Fibroblast of lung (primary cell): ENCODE measurements around the gene COPZ2.

Source experiments
- CTCF ChIP-seq, 2 donors: IDR thresholded peaks in 1 of 2; conservative IDR thresholded peaks in 1 of 2; 1 replicate in 1 of 2; 2 replicates in 1 of 2; pipeline ENCODE4 v1.5.1; 2011 to 2012; ENCODE audit warnings: low read length in 2 of 2, control low read depth in 1 of 2, inconsistent platforms in 1 of 2, low read depth in 1 of 2, mild to moderate bottlenecking in 1 of 2
- EZH2 ChIP-seq: IDR thresholded peaks from 2 replicates; pipeline ENCODE4 v1.5.1; 2012; ENCODE audit warnings: low read length, control low read depth, mild to moderate bottlenecking; ENCODE audit errors: missing control alignments

GRCh38 chr17:48012654-48013053 lies 24.9 kb downstream of the COPZ2 start:
- TF ChIP-seq CTCF (conservative IDR thresholded peaks at IDR 0.05 in 1 of 2, IDR thresholded peaks at IDR 0.05 in 1 of 2; ENCODE audit: low read depth in 1 of 2, low read length in 2 of 2) (no peak), EZH2 (peak; percentile 56)
